Left forelimb (tissue), 1 donor: ENCODE data around the gene METTL6.
"Not testable (repeated sequence)": the region's sequence is repeated elsewhere in the genome, so short reads cannot be mapped to it uniquely, and the experiment has no call there.

ENCODE experiments used
- DNase-seq: peaks from one replicate; pipeline ENCODE4 v3.0.0-alpha.2; 2018; ENCODE audit warnings: low spot score

The METTL6 gene

DNA sequence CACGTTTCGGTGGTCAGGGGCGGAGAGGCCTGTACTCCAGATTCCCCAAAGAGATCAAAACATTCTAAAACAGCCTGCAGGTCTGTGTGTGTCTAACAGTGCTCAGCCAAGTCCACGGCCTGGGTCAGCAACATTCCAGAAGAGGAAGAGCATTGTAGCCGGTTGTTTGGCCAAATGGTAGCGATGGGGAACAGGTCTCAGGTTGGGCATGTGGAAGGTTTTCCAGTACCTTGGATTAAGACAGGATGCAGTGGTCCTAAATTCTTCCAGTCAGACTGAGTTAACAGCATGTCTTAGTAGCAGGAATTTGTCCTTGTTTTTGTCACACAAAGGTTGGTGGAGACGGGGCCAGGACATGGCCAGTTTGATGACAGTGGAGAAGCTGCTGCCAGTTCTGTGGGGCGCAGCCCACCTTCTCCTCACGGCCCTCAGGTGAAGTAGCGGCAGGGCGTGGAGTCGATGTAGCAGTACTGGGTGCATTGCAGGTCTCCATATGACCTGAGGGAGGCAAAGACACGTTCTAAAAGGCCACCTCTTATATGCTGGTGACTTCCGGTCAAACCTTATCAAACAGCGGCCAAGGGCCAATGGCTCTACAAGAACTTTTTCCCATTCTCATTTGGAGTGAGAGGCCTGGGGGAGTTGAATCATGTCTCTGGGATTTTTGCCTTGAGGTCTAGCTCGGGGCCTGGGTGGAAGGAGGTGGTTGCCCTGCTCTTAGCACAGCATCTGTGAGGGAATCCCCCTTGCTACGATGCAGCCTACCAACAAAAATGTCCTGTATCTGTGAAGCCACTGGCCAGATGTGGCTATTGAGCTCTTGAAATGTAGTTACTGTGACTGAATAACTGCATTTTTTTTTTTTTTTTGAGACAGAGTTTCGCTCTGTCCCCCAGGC is 24.1 kb upstream of the METTL6 start:
- peak; percentile 31 for DNase-seq

- peak; percentile 53 for DNase-seq
These were observed 23.3 kb upstream of the METTL6 start for GRCh38 chr3:15450438-15451215.

DNA sequence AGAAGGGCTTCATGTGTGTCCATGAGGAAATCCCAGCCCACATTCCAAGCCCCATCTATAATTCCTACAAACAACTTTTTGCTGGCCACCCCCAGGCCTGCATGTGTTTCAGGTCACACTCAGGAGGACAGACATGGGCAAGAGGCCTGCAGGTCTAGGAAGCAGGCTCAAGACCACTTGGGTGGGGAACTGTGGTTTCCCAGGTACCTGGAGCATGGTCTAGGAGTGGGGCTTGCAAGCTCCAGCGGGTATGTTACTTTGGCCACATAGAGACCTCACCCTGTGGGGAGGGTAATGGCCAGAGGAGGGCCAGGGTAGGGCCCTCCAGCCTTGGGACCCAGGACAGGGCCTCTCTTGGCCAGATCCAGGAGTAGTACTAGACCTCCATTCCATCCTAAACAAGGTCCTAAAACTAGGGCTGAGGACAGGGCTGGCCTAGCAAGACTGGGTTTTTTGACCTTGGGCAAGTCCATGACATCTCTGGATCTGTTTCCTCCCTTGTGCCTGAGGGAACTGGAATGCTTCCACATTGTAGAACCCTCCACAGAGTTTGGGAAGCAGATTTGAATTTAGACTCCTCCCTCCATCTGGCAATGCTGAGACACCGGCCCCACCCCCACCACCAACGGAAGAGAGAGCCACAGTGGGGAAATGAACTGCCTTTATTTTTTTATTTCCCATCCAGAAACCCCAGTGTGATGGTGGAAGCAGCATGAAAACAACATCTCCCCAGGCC is 22.3 kb upstream of the METTL6 start:
- peak; percentile 40 for DNase-seq

GRCh38 chr3:15443826-15444524 is 16.6 kb upstream of the METTL6 start:
- DNase-seq: no peak

DNA sequence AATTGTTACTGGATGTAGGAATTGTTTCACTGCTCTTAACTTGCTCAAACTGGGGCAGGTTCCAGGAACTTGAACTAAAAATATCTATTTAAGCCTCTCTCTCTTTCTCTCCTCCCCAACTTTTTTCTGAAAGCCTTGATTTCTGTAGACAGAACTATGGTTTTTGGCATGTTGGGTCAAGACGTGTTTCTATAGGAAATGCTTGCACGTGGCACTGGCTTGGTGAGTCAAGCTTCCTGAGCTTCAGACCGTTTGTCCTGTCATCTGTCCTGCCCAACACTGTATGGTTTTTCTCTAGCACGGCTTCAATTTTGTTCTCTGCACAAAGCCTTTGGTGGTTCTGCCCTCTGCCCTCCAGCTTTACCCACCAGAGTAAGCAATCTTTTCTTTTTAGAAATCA is 13.5 kb upstream of the METTL6 start:
- no peak for DNase-seq

DNA sequence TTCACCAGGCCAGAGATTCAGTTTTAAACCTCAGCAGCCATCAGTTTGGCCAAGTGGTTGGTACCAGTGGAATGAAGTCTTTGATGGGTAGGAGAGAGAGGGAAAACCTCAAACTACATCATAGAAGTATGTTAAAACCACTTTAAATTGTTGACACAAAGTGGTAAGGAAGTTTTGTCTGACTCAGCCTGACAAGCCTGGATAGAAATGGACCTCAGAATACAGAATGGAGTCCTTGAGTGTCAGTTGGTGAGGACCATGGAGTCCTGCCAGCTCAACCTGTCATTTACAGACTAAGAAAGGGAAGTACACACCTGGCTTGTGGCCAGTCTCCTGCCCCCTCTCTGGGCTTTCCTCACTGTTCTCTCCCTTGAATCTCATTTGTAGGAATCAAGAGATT is 12.1 kb upstream of the METTL6 start:
- DNase-seq: no peak

DNA sequence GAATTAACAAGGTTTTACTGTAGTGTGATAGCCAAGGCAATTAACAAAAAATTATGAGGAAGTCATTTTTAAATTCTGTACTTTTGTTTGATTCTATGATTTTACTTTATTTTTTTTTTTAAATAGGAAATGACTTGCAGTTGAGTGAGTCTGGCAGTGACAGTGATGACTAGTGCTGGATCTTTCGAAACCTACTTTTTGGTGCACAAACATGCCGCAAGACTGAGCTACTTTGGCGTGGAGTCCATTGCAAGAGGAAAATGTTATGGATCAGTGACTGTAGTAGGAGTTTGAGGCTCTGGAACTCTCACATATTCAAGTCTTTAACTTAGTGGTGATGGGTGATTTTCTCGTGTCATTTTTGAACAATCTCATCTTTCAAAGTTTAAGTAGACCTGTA is 11.6 kb upstream of the METTL6 start:
- DNase-seq: no peak

- no peak for DNase-seq
These were observed 8.9 kb upstream of the METTL6 start for GRCh38 chr3:15436246-15436645.

- no peak for DNase-seq
These were observed 7.4 kb upstream of the METTL6 start for GRCh38 chr3:15434756-15435155.

DNA sequence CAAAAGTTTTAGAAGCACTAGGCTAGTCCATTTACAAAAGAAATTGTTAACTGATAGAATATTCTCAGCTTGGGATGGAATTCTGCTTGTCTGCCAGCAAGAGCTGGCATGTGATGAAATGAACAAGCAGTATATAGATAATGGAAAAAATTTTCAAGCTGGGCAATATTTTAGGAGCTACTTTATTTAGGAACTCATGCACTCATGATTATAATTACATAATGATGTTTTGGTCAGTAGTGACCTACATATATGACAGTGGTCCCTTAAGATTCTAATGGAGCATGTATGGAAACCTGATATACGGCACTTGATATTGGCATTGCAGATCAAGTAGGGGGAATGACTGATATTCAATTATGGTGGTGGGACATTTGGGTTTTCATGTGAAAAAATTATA is 6.2 kb upstream of the METTL6 start:
- DNase-seq: no peak

DNA sequence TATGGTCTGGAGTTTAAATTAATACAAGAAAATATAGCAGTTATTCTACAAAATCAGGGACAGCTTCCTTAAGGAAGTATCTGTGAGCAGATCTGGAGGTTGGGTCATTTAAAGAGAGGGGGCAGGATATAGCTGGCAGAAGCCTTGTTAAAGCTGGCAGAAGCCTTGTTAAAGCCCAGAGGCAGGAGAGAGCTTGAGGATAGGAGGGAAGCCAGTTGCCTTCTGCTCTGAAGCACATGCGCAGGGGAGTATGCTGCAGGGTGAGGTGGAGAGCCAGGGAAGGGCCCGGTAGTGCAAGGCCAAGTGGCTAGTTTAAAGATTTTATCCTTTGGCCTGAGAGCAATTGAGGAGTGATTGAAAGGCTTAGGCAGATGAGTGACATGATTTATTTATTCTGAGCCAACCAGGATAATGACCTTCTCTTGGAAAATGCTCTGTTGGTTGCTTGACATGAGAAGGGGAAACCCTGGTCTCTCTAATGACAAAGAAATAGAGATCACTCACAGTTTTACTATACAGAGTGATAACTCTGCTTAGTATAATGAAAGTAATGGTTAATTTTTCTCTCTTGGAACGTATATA is 4.0 kb upstream of the METTL6 start:
- DNase-seq: no peak

DNA sequence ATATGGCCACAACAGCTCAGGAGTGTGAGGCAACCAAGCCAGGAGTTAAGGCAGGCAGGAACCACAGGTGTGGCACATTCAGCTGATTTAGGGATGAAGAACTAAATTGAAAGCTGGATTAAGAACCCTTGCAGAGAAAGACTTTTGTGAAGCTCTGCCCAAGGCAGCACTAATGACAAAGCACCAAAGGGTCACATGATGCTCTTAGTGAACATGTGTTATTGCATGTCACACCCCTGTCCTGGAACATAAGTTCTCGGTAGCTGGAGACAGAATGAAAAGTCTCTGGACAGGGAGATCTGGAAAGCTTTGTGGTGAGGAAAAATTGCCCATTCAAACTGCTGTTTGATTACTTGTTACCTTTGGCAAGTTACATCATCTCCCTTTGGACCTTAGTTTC is 3.3 kb upstream of the METTL6 start:
- DNase-seq: no peak

- DNase-seq: no peak
These were observed 1.7 kb upstream of the METTL6 start for GRCh38 chr3:15429080-15429479.

DNA sequence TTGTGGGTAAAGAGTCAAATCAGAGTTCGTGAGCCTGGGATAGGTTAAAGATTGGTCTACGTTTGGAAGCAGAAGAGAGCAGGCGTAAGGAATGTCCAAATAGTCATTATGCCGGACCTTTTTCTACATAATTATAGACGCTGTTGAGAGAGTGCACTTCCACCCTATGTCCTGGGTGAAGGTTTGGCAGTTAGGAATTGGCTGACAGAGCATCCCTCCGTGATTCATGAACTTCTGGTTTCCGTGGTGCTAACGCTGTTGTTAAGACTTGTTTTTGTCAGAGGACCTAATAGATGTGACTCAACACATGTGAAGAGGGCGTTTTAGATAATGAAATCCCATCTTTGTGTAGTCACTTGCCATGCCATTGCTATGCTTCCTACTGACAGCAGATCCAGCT is 1.2 kb upstream of the METTL6 start:
- no peak for DNase-seq

- no peak for DNase-seq
These were observed 637 bp upstream of the METTL6 start for GRCh38 chr3:15427981-15428380.

GRCh38 chr3:15426579-15427118 is 695 bp downstream of the METTL6 start:
- no peak for DNase-seq

GRCh38 chr3:15420871-15421270 is 6.5 kb downstream of the METTL6 start:
- no peak for DNase-seq

DNA sequence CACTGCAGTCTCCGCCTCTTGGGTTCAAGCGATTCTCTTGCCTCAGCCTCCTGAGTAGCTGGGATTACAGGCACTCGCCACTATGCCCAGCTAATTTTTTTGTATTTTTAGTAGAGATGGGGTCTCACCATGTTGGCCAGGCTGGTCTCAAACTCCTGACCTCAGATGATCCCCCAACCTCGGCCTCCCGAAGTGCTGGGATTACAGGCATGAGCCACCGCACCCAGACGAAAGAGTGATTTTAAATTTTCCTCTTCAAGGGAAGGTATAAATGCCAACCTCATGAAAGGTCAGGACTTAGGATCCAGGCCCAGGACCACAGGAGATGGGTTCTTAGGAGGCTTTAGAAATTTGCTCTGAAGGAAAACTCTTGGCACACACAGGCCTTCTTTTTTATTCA is 16.4 kb downstream of the METTL6 start:
- not testable (repeated sequence) for DNase-seq

- DNase-seq: no peak
These were observed 17.6 kb downstream of the METTL6 start for GRCh38 chr3:15409774-15410173.

- DNase-seq: no peak
These were observed 18.1 kb downstream of the METTL6 start for GRCh38 chr3:15409239-15409638.

DNA sequence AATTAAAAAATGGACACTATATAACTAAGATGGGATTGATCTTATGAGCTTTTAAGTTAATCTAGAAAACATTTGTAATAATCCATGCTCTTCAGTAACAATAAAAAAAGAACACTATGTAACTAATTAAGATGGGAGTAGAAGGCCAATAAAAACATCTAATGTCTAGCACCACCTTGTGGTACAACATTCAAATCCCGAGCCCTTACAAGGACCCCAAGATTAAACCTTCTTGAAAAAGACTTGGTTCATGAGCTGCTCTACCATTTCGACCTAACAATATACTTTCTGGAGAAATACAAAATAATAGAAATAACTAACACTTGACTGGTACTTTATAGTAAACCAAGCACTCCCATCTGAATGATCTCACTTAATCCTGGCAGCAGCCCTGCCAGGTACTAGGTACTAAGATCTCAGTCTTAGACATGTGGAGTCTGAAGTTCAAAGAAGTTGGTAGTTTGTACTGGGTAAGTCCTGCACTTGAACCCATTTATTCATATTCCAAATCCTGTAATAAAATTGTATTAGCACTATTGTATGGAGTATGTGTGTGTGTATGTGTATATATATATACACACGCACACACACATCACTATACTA is 21.8 kb downstream of the METTL6 start:
- no peak for DNase-seq
